PC-9 (cell line): ENCODE data around the gene EFNA2.

Source experiments
- CTCF ChIP-seq: fragments of 200-600 bp; sonication (generic); conservative IDR thresholded peaks from 2 replicates; pipeline ENCODE4 v1.6.1; 2017; ENCODE audit warnings: mixed run types, antibody characterized with exemption, mild to moderate bottlenecking, moderate library complexity
- EZH2 ChIP-seq: fragments of 200-600 bp; sonication (generic); IDR thresholded peaks from 2 replicates; pipeline ENCODE4 v1.8.0; 2017; ENCODE audit warnings: antibody characterized with exemption, low read depth

- TF ChIP-seq EZH2 = no peak
- no peak for TF ChIP-seq CTCF
Observed at GRCh38 chr19:1284979-1285736, 515 bp upstream of the EFNA2 start.
